HEK293T (cell line): ENCODE results near the gene IST1.
"Not testable (repeated sequence)": the region's sequence is repeated elsewhere in the genome, so short reads cannot be mapped to it uniquely, and the experiment has no call there.

ENCODE experiments used
- CTCF ChIA-PET: fragments of 350-600 bp; formaldehyde crosslinking; extraction: SDS; loops from one replicate; lab custom pipeline; 2021; ENCODE audit warnings: antibody characterized with exemption, inconsistent platforms; lab: Yijun Ruan, JAX
- POLR2A ChIA-PET: fragments of 350-600 bp; formaldehyde crosslinking; extraction: SDS; loops from one replicate; lab custom pipeline; 2020; ENCODE audit warnings: antibody characterized with exemption, inconsistent platforms; lab: Yijun Ruan, JAX
- DNase-seq: peaks from one replicate; pipeline ENCODE4 v3.0.0; 2012; ENCODE audit warnings: mixed read lengths; ENCODE audit errors: extremely low spot score
- ARNT ChIP-seq: fragments of 450-650 bp; IDR thresholded peaks from 2 replicates; pipeline ENCODE4 v1.6.1; 2017; ENCODE audit warnings: mild to moderate bottlenecking
- BHLHE40 ChIP-seq: fragments of 450-650 bp; IDR thresholded peaks from 2 replicates; pipeline ENCODE4 v1.6.1; 2016; ENCODE audit warnings: mild to moderate bottlenecking, moderate library complexity, borderline replicate concordance
- CTBP1 ChIP-seq: fragments of 450-650 bp; IDR thresholded peaks from 2 replicates; pipeline ENCODE4 v1.6.1; 2016; ENCODE audit warnings: borderline replicate concordance
- ELF4 ChIP-seq: fragments of 450-650 bp; IDR thresholded peaks from 2 replicates; pipeline ENCODE4 v1.6.1; 2017; ENCODE audit warnings: antibody characterized with exemption
- FOXA1 ChIP-seq: fragments of 450-650 bp; IDR thresholded peaks from 2 replicates; pipeline ENCODE4 v1.6.1; 2016; ENCODE audit warnings: mild to moderate bottlenecking
- FOXK2 ChIP-seq: fragments of 450-650 bp; IDR thresholded peaks from 2 replicates; pipeline ENCODE4 v1.6.1; 2016; ENCODE audit warnings: mild to moderate bottlenecking
- FOXM1 ChIP-seq: fragments of 450-650 bp; IDR thresholded peaks from 2 replicates; pipeline ENCODE4 v1.6.1; 2017; ENCODE audit warnings: mild to moderate bottlenecking, borderline replicate concordance
- HDGF ChIP-seq: fragments of 450-650 bp; IDR thresholded peaks from 2 replicates; pipeline ENCODE4 v1.6.1; 2017; ENCODE audit warnings: antibody characterized with exemption, borderline replicate concordance
- L3MBTL2 ChIP-seq: fragments of 450-650 bp; conservative IDR thresholded peaks from 2 replicates; pipeline ENCODE4 v1.6.1; 2016; ENCODE audit warnings: mild to moderate bottlenecking
- LEF1 ChIP-seq: fragments of 450-650 bp; IDR thresholded peaks from 2 replicates; pipeline ENCODE4 v1.6.1; 2017; ENCODE audit warnings: mild to moderate bottlenecking, borderline replicate concordance
- NFRKB ChIP-seq: fragments of 450-650 bp; IDR thresholded peaks from 2 replicates; pipeline ENCODE4 v1.6.1; 2016; ENCODE audit warnings: mild to moderate bottlenecking, moderate library complexity
- SP1 ChIP-seq: fragments of 450-650 bp; IDR thresholded peaks from 2 replicates; pipeline ENCODE4 v1.6.1; 2017
- SUZ12 ChIP-seq: fragments of 450-650 bp; IDR thresholded peaks from 2 replicates; pipeline ENCODE4 v1.6.1; 2016; ENCODE audit warnings: mild to moderate bottlenecking
- TARDBP ChIP-seq: fragments of 450-650 bp; IDR thresholded peaks from 2 replicates; pipeline ENCODE4 v1.6.1; 2016
- ZNF384 ChIP-seq: fragments of 450-650 bp; IDR thresholded peaks from 2 replicates; pipeline ENCODE4 v1.6.1; 2016
- TF ChIP-seq, protein P1 (sequence below): fragments of 450-650 bp; IDR thresholded peaks from 2 replicates; pipeline ENCODE4 v1.6.1; 2016

Gene IST1

DNA sequence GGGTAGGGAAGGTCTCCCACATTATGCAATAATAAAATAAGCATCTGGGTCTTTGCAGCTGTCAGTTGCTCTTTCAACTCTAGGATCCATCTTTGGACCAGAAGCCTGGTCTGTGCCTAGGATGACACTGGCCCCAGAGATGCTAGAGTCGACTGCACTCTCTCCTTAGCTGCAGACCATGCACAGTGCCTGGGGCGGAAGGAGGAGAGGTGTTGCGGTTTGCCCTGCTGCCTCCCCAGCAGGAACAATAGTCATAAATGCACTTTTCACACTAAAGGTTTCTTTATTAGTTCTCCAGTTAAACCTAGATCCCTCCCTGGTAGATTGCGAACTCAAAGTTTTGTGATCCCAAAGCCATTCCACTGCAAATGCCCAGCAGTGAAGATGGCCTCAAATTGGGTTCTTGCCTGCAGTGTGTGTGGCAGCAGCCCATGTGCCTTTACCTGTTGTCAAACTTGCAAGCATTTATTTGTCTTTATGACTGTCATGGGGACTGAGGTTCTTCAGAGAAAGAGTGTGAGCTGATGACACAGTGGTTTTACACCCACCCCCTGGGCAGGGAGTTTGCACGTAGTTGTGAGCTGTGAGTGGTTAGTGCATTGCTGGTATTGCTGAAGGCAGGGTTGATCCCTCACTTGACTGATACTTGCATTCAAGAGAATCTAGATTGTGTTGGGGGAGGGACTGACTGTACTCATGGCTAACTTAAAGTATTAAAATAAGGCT, 39.2 kb upstream of the IST1 start:
- TF ChIP-seq, protein P1, sequence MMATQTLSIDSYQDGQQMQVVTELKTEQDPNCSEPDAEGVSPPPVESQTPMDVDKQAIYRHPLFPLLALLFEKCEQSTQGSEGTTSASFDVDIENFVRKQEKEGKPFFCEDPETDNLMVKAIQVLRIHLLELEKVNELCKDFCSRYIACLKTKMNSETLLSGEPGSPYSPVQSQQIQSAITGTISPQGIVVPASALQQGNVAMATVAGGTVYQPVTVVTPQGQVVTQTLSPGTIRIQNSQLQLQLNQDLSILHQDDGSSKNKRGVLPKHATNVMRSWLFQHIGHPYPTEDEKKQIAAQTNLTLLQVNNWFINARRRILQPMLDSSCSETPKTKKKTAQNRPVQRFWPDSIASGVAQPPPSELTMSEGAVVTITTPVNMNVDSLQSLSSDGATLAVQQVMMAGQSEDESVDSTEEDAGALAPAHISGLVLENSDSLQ, result no peak
- TF ChIP-seq CTBP1 (no peak), FOXK2 (no peak), L3MBTL2 (no peak), FOXM1 (no peak), HDGF (no peak), TARDBP (no peak)
- CTCF ChIA-PET, result no interaction called here
- DNase-seq, result no peak
- POLR2A ChIA-PET, result interaction anchor here (1.6 kb wide), 1 partner anchor 10 kb away, joined by 3 read pairs; the partner anchor contains the start of gene ATXN1L

DNA sequence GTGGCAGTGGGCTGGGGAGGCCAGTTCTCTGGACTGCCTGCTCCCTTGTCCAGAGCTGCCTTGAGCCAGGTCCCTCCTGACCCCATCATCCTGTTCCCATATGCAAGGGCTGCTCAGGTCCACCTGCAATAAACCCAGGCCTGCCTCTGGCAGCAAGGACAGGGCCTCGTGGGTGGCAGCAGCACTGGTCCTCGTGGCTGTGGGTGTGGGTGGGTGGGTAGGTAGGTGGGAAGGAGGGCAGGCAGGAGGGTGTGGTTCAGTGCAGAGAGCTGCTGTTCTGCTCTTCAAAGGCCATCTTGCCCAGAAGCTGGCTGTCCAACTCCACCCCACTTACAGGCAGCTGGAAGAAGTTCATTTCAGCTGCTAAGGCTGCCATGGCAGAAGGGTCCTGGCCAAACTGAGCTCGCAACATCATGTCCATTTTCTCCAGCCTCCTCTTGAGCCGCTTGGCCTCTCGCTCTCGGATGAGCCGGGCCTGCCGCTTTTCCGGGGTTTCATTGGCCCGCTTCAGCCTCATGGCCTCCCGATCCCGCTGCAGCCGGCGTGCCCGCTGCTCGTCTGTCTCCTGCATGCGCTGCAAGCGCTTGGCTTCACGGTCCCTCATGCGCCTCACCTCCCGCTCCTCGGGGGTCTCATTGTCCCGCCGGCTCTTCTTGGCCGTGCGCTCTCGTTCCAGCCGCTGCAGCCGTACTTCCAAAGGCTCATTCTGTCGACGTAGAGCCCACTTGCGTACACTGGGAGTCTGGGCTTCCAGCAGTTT, 35.4 kb upstream of the IST1 start:
- no peak for DNase-seq
- TF ChIP-seq L3MBTL2 (no peak), BHLHE40 (no peak), LEF1 (no peak), CTBP1 (no peak), FOXK2 (no peak), SP1 (no peak), ARNT (no peak), FOXM1 (no peak), FOXA1 (no peak), ZNF384 (no peak), SUZ12 (no peak), NFRKB (no peak), TARDBP (no peak), ELF4 (no peak), HDGF (no peak)
- TF ChIP-seq, protein P1, result no peak
- CTCF ChIA-PET, result interaction anchor here (0.6 kb wide), 1 partner anchor 317 kb away, joined by 3 read pairs; no protein-coding TSS in a partner anchor

DNA sequence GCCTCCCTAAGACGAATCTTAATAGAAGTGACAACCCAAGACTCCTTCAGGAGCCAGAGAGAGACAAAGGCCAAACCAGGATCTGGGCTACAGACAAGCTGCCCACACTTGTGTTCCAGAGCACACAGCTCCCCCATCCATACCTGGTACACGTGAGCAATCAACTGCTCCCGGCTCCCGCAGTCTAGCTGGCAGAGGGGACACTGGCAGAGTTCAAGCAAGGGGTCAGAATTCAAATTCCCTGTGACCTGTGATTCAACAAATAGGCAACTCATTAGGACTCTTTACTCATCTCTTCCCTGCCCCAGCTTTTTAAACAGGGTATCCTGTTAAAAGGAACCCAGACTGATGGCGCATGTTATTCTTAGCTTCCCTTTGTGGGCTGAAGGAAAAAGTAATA, 31.3 kb upstream of the IST1 start:
- CTCF ChIA-PET, result no interaction called here
- POLR2A ChIA-PET, result no interaction called here
- no peak for DNase-seq
- TF ChIP-seq ARNT, result no peak
- no peak for TF ChIP-seq ELF4

More for the DNA sequence above, 35.4 kb upstream of the IST1 start:
- POLR2A ChIA-PET, result interaction anchor here (3.1 kb wide), 1 partner anchor 14 kb away, joined by 12 read pairs; the partner anchor contains the start of gene ATXN1L

DNA sequence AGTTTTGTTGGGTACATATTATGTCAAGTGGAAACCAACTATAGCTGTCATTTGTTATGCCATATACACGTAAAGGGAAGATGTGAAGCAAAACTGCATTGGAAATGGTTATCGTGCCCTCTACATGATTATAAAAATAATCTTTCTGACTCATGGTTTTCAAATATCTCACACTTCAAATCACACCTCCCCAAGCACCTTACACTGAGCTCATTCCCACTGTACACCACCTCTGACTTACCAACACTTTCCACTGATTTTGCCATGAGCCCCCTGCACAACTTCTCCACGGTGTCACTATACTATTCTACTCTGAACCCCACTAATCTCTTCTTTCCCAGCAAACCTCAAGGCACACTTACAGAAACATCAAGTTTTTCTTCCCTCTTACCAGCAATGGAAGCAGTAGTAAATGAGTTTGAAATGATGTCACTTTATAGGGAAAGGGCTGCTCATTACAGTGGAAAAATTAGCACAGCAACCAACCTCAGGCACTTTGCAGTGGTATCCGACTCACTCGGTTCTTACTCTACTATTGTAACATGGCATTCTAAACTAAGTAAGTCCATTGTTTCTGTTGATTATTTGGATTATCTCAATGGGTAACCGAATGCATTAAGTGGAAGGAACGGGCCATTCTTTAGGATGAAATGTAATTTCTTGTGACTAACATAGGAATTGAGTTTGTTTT, 30.0 kb upstream of the IST1 start:
- ChIA-PET CTCF (interaction anchor here (2.6 kb wide), 1 partner anchor 17 kb away, joined by 14 read pairs; no protein-coding TSS in a partner anchor), POLR2A (interaction anchor here (0.5 kb wide), 1 partner anchor 1062 kb away, joined by 3 read pairs; no protein-coding TSS in a partner anchor)
- no peak for DNase-seq
- no peak for TF ChIP-seq L3MBTL2
- TF ChIP-seq BHLHE40, result no peak
- no peak for TF ChIP-seq NFRKB
- no peak for TF ChIP-seq ELF4
- TF ChIP-seq FOXM1, result no peak
- no peak for TF ChIP-seq FOXK2
- TF ChIP-seq CTBP1, result no peak
- TF ChIP-seq FOXA1, result no peak
- no peak for TF ChIP-seq TARDBP
- TF ChIP-seq SUZ12, result no peak
- no peak for TF ChIP-seq SP1
- TF ChIP-seq, protein P1, result no peak
- no peak for TF ChIP-seq HDGF
- TF ChIP-seq LEF1, result no peak

DNA sequence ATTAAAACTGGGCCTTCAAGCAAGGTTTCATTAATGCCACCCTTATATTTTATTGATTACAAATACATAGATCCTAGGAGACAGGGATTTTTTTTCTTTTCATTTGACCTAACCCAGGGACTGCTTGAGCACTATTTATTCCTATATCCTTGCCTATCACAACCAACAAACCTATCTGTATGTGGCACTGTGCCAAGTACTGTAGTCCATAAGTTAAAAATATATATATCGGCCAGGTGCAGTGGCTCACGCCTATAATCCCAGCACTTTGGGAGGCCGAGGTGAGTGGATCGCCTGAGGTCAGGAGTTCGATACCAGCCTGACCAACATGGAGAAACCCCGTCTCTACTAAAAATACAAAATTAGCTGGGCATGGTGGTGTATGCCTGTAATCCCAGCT, 28.2 kb upstream of the IST1 start:
- DNase-seq, POLR2A ChIA-PET: not testable (repeated sequence)
- CTCF ChIA-PET, result interaction anchor here (2.6 kb wide), 1 partner anchor 15 kb away, joined by 14 read pairs; no protein-coding TSS in a partner anchor

DNA sequence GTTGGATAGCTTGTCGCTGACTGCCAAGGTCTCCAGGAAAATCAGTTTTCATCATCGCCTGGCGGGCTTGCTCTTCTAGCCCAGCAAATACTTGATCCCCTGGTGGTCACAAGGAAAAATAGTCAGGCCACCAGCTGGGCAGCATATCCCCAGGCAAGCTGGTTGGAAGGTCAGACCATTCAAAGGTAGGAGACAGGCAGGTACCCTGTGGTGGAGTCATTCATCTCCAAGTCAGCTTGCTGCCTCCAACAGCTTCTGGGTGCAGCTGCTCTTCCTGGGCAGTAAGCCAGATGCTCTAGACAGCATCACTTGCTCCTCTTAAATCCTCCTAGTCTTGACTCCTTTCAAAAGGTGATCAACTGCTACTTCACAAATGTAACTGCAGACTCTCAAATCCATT, 27.4 kb upstream of the IST1 start:
- ChIA-PET POLR2A (no interaction called here), CTCF (no interaction called here)
- no peak for DNase-seq
- TF ChIP-seq HDGF, result no peak
- no peak for TF ChIP-seq ARNT
